GM21825 (cell line): Measurements from ENCODE around the gene TGM2.

Experiments
- ATAC-seq: cut with Tn5 transposase; IDR thresholded peaks from one replicate; pipeline ENCODE4 v1.9.1; 2021; ENCODE audit warnings: mild to moderate bottlenecking, moderate library complexity; ENCODE audit not compliant: unreplicated experiment

TGM2 gene

GRCh38 chr20:38199501-38200390 is 34.7 kb upstream of the TGM2 start:
- no peak for ATAC-seq

- no peak for ATAC-seq
Measured at GRCh38 chr20:38198238-38198861, 33.3 kb upstream of the TGM2 start.

- no peak for ATAC-seq
Measured at GRCh38 chr20:38197619-38198018, 32.5 kb upstream of the TGM2 start.

- no peak for ATAC-seq
Measured at GRCh38 chr20:38197217-38197616, 32.1 kb upstream of the TGM2 start.

- no peak for ATAC-seq
Measured at GRCh38 chr20:38196592-38196991, 31.5 kb upstream of the TGM2 start.

- ATAC-seq, result no peak
Measured at GRCh38 chr20:38196076-38196475, 31.0 kb upstream of the TGM2 start.

GRCh38 chr20:38195521-38195920 is 30.5 kb upstream of the TGM2 start:
- no peak for ATAC-seq

- ATAC-seq, result no peak
Measured at GRCh38 chr20:38194971-38195504, 30.0 kb upstream of the TGM2 start.

GRCh38 chr20:38193586-38194105 is 28.6 kb upstream of the TGM2 start:
- ATAC-seq, result no peak

GRCh38 chr20:38192323-38192885 is 27.3 kb upstream of the TGM2 start:
- no peak for ATAC-seq

GRCh38 chr20:38191654-38192053 is 26.6 kb upstream of the TGM2 start:
- ATAC-seq, result no peak

GRCh38 chr20:38190936-38191371 is 25.9 kb upstream of the TGM2 start:
- no peak for ATAC-seq

- ATAC-seq, result no peak
Measured at GRCh38 chr20:38190166-38190565, 25.1 kb upstream of the TGM2 start.

- ATAC-seq, result no peak
Measured at GRCh38 chr20:38187517-38187916, 22.4 kb upstream of the TGM2 start.

- no peak for ATAC-seq
Measured at GRCh38 chr20:38186788-38187221, 21.7 kb upstream of the TGM2 start.

GRCh38 chr20:38184101-38184500 is 19.0 kb upstream of the TGM2 start:
- no peak for ATAC-seq

- ATAC-seq, result no peak
Measured at GRCh38 chr20:38181971-38182370, 16.9 kb upstream of the TGM2 start.

GRCh38 chr20:38181207-38181801 is 16.2 kb upstream of the TGM2 start:
- peak; percentile 85 for ATAC-seq

GRCh38 chr20:38180781-38181180 is 15.7 kb upstream of the TGM2 start:
- ATAC-seq, result no peak

- no peak for ATAC-seq
Measured at GRCh38 chr20:38179846-38180245, 14.8 kb upstream of the TGM2 start.

GRCh38 chr20:38178581-38178980 is 13.5 kb upstream of the TGM2 start:
- no peak for ATAC-seq
